Measurements from ENCODE around the gene PURA.

PURA gene

GRCh38 chr5:140113699-140114263 lies at the start of gene PURA:
PURA (plus strand) TSS chr5:140114109; CDS start chr5:140114182, 73 bp downstream.
- DNase-seq (ENCODE audit: insufficient read length, low spot score) (peak; percentile 96), FAIRE-seq (peak; percentile 87)

GRCh38 chr5:140072812-140073211 lies 41.1 kb upstream of the PURA start:
- FAIRE-seq = no peak
- DNase-seq (ENCODE audit: insufficient read length, low spot score) = no peak

GRCh38 chr5:140073296-140073695 lies 40.6 kb upstream of the PURA start:
- DNase-seq (ENCODE audit: insufficient read length, low spot score) (no peak), FAIRE-seq (peak; percentile 87)

GRCh38 chr5:140075371-140075770 lies 38.5 kb upstream of the PURA start:
- DNase-seq (ENCODE audit: insufficient read length, low spot score) = no peak
- no peak for FAIRE-seq

- FAIRE-seq = no peak
These were observed 37.8 kb upstream of the PURA start for GRCh38 chr5:140076142-140076541.

GRCh38 chr5:140076788-140077187 lies 37.1 kb upstream of the PURA start:
- DNase-seq (ENCODE audit: insufficient read length, low spot score) (no peak), FAIRE-seq (no peak)

More at GRCh38 chr5:140076142-140076541, 37.8 kb upstream of the PURA start:
- no peak for DNase-seq (ENCODE audit: insufficient read length, low spot score)

- DNase-seq (ENCODE audit: insufficient read length, low spot score) (no peak), FAIRE-seq (no peak)
These were observed 30.8 kb upstream of the PURA start for GRCh38 chr5:140083120-140083519.

- FAIRE-seq (no peak), DNase-seq (ENCODE audit: insufficient read length, low spot score) (no peak)
These were observed 30.3 kb upstream of the PURA start for GRCh38 chr5:140083650-140084049.

- FAIRE-seq = no peak
- DNase-seq (ENCODE audit: insufficient read length, low spot score) = no peak
These were observed 29.4 kb upstream of the PURA start for GRCh38 chr5:140084541-140084940.

GRCh38 chr5:140090251-140090650 lies 23.7 kb upstream of the PURA start:
- DNase-seq (ENCODE audit: insufficient read length, low spot score) (no peak), FAIRE-seq (no peak)

GRCh38 chr5:140093179-140093578 lies 20.7 kb upstream of the PURA start:
- DNase-seq (ENCODE audit: insufficient read length, low spot score) = no peak
- FAIRE-seq = no peak

GRCh38 chr5:140093866-140094265 lies 20.0 kb upstream of the PURA start:
- FAIRE-seq = no peak

GRCh38 chr5:140094889-140095288 lies 19.0 kb upstream of the PURA start:
- no peak for DNase-seq (ENCODE audit: insufficient read length, low spot score)
- FAIRE-seq = no peak

More at GRCh38 chr5:140093866-140094265, 20.0 kb upstream of the PURA start:
- no peak for DNase-seq (ENCODE audit: insufficient read length, low spot score)

GRCh38 chr5:140101179-140101578 lies 12.7 kb upstream of the PURA start:
- no peak for DNase-seq (ENCODE audit: insufficient read length, low spot score)
- FAIRE-seq = peak; percentile 37

- DNase-seq (ENCODE audit: insufficient read length, low spot score) = no peak
- no peak for FAIRE-seq
These were observed 10.8 kb upstream of the PURA start for GRCh38 chr5:140103154-140103553.

GRCh38 chr5:140104100-140104499 lies 9.8 kb upstream of the PURA start:
- DNase-seq (ENCODE audit: insufficient read length, low spot score) (no peak), FAIRE-seq (no peak)

GRCh38 chr5:140106101-140106500 lies 7.8 kb upstream of the PURA start:
- no peak for DNase-seq (ENCODE audit: insufficient read length, low spot score)
- FAIRE-seq = no peak

GRCh38 chr5:140106805-140107311 lies 7.1 kb upstream of the PURA start:
- FAIRE-seq (no peak), DNase-seq (ENCODE audit: insufficient read length, low spot score) (no peak)

GRCh38 chr5:140107312-140108092 lies 6.4 kb upstream of the PURA start:
- FAIRE-seq (peak; percentile 84), DNase-seq (ENCODE audit: insufficient read length, low spot score) (peak; percentile 81)

- peak; percentile 11 for FAIRE-seq
- DNase-seq (ENCODE audit: insufficient read length, low spot score) = no peak
These were observed 5.6 kb upstream of the PURA start for GRCh38 chr5:140108093-140109017.
